ENCODE data around the gene CNPY3. TPM values are rescaled to one million over a fixed set of nuclear protein-coding genes. Genes with fewer than 3 reads are reported as not detected.

CNPY3 gene
- total and polyA plus RNA-seq, 2 of the 13 experiments (the other 11 are each of a cell fraction or from before 2014, with no cell fraction given): 42.3 to 60.2 TPM

DNA sequence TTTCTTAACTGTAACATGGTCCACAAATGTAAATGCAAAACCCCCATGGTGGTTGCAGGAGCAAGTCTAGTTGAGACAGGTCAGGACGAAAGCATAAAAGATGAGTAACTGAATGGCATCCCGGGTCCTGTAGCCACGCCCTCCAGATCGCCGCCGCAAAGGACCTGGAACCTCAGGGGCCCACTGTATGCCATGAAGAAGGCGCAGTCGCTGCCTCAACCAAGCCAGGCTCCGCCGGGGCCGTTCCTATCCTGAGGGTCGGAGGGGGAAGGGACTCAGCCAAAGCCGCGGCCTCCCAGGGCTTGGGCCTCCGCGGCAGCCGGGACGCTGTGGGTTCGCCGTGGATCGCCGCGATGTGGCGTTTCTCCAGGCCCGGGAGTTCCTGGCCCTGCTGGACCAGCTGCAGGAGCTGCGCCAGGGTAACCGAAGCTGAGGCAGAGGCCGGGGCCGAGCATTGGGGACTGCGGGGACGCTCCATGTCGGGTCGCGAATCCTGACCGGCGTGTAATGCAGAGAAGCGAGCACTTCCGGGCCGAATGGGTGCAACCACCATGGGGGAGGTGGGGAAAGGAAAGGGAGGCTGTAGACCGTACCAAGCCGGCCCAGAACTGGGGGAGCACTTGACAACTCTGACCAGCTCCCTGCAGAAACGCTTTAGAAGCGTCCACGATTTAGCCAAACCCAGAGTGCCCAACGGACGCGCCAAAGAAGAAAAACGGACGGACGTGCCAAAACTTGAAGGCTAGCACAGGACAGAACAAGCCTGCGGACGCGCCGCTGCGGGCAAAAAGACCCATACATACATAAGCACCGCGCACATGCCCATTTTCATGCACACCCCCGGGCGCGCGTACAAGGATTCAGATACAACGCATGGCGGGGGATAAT is 38.7 kb upstream of the CNPY3 start (continued):
- TF ChIP-seq, protein P1, sequence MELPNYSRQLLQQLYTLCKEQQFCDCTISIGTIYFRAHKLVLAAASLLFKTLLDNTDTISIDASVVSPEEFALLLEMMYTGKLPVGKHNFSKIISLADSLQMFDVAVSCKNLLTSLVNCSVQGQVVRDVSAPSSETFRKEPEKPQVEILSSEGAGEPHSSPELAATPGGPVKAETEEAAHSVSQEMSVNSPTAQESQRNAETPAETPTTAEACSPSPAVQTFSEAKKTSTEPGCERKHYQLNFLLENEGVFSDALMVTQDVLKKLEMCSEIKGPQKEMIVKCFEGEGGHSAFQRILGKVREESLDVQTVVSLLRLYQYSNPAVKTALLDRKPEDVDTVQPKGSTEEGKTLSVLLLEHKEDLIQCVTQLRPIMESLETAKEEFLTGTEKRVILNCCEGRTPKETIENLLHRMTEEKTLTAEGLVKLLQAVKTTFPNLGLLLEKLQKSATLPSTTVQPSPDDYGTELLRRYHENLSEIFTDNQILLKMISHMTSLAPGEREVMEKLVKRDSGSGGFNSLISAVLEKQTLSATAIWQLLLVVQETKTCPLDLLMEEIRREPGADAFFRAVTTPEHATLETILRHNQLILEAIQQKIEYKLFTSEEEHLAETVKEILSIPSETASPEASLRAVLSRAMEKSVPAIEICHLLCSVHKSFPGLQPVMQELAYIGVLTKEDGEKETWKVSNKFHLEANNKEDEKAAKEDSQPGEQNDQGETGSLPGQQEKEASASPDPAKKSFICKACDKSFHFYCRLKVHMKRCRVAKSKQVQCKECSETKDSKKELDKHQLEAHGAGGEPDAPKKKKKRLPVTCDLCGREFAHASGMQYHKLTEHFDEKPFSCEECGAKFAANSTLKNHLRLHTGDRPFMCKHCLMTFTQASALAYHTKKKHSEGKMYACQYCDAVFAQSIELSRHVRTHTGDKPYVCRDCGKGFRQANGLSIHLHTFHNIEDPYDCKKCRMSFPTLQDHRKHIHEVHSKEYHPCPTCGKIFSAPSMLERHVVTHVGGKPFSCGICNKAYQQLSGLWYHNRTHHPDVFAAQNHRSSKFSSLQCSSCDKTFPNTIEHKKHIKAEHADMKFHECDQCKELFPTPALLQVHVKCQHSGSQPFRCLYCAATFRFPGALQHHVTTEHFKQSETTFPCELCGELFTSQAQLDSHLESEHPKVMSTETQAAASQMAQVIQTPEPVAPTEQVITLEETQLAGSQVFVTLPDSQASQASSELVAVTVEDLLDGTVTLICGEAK (IDR thresholded peaks at IDR 0.05): no peak
- TF ChIP-seq, protein P1 (CRISPR knock-in tag; IDR thresholded peaks at IDR 0.05): no peak
- TF ChIP-seq, protein P2, sequence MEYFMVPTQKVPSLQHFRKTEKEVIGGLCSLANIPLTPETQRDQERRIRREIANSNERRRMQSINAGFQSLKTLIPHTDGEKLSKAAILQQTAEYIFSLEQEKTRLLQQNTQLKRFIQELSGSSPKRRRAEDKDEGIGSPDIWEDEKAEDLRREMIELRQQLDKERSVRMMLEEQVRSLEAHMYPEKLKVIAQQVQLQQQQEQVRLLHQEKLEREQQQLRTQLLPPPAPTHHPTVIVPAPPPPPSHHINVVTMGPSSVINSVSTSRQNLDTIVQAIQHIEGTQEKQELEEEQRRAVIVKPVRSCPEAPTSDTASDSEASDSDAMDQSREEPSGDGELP (IDR thresholded peaks at IDR 0.05; ENCODE audit: borderline replicate concordance, low read depth): peak; percentile 20; the same call in 1 of the 2 replicates
- TF ChIP-seq, protein P3, sequence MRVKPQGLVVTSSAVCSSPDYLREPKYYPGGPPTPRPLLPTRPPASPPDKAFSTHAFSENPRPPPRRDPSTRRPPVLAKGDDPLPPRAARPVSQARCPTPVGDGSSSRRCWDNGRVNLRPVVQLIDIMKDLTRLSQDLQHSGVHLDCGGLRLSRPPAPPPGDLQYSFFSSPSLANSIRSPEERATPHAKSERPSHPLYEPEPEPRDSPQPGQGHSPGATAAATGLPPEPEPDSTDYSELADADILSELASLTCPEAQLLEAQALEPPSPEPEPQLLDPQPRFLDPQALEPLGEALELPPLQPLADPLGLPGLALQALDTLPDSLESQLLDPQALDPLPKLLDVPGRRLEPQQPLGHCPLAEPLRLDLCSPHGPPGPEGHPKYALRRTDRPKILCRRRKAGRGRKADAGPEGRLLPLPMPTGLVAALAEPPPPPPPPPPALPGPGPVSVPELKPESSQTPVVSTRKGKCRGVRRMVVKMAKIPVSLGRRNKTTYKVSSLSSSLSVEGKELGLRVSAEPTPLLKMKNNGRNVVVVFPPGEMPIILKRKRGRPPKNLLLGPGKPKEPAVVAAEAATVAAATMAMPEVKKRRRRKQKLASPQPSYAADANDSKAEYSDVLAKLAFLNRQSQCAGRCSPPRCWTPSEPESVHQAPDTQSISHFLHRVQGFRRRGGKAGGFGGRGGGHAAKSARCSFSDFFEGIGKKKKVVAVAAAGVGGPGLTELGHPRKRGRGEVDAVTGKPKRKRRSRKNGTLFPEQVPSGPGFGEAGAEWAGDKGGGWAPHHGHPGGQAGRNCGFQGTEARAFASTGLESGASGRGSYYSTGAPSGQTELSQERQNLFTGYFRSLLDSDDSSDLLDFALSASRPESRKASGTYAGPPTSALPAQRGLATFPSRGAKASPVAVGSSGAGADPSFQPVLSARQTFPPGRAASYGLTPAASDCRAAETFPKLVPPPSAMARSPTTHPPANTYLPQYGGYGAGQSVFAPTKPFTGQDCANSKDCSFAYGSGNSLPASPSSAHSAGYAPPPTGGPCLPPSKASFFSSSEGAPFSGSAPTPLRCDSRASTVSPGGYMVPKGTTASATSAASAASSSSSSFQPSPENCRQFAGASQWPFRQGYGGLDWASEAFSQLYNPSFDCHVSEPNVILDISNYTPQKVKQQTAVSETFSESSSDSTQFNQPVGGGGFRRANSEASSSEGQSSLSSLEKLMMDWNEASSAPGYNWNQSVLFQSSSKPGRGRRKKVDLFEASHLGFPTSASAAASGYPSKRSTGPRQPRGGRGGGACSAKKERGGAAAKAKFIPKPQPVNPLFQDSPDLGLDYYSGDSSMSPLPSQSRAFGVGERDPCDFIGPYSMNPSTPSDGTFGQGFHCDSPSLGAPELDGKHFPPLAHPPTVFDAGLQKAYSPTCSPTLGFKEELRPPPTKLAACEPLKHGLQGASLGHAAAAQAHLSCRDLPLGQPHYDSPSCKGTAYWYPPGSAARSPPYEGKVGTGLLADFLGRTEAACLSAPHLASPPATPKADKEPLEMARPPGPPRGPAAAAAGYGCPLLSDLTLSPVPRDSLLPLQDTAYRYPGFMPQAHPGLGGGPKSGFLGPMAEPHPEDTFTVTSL (CRISPR knock-in tag; IDR thresholded peaks at IDR 0.05; ENCODE audit: borderline replicate concordance): no peak; the same call in 1 of the 2 replicates
- TF ChIP-seq, protein P4, sequence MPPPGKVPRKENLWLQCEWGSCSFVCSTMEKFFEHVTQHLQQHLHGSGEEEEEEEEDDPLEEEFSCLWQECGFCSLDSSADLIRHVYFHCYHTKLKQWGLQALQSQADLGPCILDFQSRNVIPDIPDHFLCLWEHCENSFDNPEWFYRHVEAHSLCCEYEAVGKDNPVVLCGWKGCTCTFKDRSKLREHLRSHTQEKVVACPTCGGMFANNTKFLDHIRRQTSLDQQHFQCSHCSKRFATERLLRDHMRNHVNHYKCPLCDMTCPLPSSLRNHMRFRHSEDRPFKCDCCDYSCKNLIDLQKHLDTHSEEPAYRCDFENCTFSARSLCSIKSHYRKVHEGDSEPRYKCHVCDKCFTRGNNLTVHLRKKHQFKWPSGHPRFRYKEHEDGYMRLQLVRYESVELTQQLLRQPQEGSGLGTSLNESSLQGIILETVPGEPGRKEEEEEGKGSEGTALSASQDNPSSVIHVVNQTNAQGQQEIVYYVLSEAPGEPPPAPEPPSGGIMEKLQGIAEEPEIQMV (CRISPR knock-in tag; IDR thresholded peaks at IDR 0.05; ENCODE audit: low read depth): peak; percentile 90
- 0 out of 2 replicates have a peak, but pooled peaks have one; percentile 39 for TF ChIP-seq TOE1 (CRISPR knock-in tag; IDR thresholded peaks at IDR 0.05)
